DMS153 treated with DMSO at 0.1 percent for 48 hours (cell line): Measurements from ENCODE around the gene ZNF575.
"Not testable (repeated sequence)": the region's sequence is repeated elsewhere in the genome, so short reads cannot be mapped to it uniquely, and the experiment has no call there.

ENCODE experiments used
- DNase-seq: peaks from one replicate; lab custom pipeline; 2025; ENCODE audit not compliant: unreplicated experiment; lab: John Stamatoyannopoulos, UW

The ZNF575 gene

DNA sequence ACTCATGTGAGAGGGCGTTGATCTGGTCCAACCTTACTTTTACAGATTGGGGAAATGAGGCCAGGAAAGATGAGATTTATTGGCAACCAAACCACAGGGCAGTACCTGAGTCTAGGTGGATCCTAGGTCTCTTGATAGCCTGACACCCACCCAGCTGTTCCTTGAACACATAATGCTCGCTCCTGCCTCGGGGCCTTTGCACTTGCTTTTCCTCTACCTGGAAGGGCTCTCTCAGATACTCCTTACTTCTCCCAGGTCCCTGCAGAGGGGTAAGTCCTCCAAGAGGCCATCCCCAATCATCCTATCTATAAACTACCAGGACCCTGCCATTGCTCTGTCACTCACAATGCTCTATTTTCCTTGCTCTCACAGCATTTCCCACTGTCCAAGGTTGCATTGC is 7.4 kb downstream of the ZNF575 start:
- no peak for DNase-seq

DNA sequence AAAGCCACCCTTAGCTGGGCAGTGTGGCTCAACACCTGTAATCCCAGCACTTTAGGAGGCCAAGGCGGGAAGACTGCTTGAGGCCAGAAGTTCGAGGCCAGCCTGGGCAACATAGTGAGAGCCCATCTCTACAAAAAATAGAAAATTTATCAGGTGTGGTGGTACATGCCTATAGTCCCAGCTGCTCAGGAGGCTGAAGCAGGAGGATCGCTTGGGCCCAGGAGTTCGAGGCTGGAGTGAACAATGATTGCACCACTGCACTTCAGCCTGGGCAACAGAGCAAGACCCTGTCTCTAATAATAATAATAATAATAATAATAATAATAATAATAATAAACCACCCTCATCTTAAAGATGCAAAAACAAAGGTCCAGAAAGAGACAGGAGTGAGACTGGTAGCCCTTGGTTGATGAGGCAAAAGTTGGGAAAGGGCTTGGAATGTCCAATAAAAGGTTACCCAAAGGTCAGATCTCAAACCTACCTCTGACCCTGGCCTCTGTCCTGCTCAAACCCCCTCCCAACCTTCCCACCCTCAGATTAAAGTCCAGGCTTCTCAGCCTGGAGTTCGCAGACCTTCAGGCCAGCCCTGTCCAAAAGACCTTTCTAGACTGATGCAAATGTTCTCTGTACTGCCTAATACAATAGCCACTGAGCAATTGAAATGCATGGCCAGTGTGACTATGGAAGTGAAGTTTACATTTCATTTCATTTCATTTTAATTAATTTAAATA is 9.1 kb downstream of the ZNF575 start:
- no peak for DNase-seq

DNA sequence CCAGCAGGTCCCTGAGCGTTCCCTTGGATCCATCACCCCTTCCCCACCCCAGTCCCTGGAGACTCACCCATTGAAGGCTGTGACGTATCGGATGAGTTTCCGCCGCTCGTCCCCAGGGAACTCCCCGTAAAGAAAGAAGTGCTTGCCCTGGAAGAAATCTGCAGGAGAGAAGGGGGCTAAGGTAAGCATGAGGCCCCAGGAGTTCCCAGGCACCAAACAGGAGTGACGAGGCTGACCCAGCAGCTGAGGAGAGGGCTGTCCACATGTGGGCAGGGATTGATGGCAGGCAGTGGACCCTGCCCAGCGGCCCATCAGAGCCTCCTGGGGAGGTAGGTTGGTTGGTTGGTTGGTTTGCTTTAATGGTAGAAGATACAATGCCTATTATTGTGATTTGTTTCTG is 11.1 kb downstream of the ZNF575 start:
- DNase-seq, result no peak

DNA sequence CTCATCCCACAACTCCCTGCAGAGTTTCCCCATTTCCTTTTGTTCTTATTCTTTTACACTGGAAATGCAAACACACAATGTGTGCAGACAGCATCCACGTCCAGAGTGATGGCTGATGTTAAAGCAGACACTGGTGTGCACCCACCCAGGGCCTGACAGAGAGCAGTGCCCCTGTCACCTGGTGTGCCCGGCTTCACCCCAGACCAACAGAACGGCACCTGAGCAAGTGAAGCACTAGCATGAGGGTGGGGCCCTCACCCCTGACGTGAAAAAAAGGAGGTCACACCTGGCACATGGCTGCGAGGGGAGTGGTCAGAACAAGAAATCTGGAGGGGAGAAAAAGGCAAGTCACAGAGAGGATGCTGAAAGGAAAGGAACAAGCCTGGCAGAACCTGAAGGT is 12.3 kb downstream of the ZNF575 start:
- no peak for DNase-seq

DNA sequence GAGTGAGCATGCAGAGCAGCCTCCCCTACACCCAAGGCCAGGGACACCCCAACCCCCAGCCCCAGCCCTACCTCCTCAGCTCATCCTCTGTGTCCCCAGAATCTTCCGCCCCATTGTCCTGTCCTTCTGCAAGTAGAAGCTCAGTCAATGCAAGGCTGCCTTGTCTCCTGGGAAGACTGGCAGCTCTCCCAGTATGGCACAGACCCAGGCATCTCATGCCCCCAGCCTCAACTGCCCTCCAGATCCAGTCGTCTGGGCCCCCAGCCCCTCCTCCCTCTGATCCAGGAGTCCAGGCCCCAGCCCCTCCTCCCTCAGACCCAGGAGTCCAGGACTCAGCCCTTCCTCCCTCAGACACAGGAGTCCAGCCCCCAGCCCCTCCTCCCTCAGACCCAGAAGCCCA is 13.0 kb downstream of the ZNF575 start:
- no peak for DNase-seq

DNA sequence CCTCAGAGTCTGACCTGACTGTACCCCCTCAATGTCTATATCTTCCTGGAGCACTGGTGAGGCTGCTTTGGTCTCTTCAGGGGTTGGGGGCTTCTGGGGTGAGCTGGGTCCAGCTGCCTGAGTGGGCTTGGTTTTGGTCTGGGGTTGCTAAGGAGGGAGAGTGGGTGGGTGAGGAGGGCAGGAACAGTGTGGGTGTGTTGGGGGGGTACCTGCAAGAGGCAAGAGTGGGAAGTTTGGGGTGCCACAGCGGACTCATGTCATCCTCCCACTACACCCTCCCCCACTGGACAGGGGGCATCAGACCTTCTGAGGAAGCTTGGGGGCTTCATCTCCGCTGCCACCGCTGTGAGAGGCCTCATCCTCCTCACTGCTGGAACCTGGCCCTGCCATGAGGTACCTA is 13.6 kb downstream of the ZNF575 start:
- DNase-seq, result no peak

DNA sequence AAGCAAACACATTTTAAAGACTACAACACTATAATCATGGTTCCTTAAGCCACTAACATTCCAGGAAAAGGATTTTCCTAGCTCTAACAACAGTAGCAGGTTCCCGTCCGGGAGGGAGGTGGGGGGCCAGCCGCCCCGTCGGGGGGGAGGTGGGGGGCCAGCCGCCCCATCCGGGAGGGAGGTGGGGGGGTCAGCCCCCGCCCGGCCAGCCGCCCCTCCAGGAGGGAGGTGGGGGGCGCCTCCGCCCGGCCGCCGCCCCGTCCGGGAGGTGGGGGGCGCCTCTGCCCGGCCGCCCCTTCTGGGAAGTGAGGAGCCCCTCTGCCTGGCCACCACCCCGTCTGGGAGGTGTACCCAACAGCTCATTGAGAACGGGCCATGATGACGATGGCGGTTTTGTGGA is 14.9 kb downstream of the ZNF575 start:
- not testable (repeated sequence) for DNase-seq

DNA sequence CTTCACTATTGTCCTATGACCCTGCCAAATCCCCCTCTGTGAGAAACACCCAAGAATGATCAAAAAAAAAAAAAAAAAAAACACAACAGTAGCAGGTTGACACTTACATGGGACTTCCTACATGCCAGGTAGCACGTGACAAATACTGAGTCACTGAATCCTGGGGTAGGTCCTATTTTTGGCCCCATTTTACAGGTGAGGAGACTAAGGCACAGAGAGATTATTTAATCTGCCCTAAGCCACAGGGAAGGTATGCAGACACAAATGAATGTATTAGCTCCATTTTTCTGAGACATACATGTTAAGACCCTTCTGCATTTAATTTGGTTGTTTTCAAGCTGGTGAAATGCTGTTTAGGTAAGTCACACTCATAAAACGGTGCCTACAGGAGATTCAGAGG is 15.7 kb downstream of the ZNF575 start:
- DNase-seq, result no peak

DNA sequence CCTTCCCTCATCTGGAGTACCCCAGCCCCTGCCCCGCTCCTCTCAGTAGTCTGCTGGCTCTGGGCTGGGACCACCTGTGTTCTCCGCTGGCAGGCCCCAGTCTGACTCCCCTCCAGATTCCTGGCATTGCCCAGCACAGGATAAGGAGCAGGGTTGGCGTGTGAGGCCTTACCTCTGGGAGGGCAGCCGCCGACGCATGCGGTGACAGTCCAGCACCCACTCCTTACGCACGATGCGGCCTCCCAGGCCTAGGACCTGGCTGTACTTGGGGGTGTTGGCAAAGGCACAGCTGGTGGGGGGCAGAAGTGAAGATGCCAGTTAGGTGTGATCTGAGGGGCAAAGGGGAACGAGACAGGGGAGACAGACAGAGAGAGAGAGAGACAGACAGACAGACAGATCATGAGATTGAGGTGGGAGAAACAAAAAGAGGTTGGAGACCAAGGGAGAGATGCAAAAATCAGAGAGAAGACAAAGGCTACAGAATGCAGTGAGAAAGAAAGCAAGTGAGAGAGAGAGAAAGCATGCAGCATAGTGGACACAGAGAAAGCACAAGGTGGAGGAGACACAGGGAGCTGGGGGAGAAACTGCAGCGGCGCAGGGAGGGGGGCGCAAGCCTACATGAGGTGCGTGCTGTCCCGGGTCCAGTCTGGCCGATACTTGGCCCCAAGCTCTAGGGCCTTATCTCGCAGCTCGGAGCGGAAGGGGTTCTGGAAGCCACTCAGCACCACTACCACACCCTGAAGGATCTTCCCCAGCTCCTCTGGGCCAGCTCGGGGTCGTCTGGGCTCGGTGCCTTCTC is 18.6 kb downstream of the ZNF575 start:
- DNase-seq, result no peak

DNA sequence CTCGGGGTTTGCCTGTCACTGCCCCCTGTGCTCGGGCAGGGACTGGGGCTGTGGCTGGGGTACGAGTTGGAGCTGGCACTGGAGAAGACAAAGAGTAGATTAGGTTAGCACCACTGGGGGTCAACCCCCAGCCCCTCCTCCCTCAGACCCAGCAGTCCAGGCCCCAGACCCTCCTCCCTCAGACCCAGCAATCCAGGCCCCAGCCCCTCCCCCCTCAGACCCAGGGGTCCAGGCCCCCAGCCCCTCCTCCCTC is 19.1 kb downstream of the ZNF575 start:
- DNase-seq, result no peak

DNA sequence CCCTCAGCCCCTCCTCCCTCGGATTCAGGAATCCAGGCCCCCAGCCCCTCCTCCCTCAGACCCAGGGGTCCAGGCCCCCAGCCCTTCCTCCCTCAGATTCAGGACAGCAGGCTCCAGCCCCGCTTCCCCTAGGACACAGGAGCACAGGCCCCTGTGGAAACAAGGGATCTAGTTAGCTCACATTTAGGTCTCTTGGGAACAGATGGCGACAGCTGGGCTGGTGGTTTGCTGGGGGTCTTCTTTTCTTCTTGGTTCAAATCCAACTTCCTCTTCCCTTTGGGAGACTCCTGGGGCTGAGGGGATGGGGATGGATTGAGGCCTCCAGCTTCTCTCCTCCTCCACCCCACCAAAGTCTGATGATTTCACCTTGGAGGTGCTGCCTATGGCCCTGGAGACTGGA is 19.6 kb downstream of the ZNF575 start:
- DNase-seq, result no peak

DNA sequence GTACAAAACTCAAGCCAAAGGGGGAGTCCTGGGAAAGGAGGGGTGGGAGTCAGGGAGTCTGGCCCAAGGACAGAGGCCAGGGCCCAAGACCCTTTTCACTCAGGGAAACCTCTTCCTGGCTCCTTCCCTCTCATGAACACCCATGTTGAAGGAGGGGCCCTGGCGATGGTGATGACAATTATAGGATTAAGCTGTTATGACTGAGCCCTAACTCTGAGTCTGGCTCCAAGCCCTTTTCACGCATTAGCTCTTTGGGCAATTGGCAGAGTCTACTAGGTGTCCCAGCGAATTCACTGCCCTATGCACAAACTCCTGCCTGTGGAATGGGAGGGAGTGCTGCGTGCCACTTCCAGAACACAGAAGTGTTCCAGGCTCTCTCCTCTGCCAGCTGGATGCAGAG is 20.7 kb downstream of the ZNF575 start:
- no peak for DNase-seq

DNA sequence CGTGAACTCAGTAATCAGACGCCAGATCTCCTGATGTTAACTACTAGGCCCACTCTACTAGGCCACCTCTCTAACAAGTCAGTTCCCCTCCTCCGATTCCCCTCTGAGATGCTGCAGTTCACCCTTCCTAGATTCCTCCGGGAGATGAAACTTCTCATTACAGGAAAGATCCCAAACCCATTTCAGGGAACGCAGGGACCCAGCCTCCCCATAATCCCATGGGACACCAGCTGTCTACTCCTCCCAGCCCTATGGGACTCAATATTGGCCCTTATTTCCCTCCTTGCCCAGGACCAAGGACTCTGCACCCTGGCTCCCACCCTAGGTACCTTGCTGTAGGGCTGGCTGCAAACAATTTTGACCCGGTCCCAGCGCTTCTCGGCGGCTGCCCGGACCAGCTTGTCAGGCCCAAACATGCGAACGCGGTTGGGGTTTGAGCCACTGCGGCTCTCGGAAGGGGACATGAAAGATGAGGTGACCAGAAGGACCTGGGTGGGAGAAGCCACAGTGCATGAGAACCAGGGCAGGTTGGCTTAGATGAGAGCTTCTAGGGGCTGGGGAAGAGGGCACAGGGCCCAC is 21.4 kb downstream of the ZNF575 start:
- no peak for DNase-seq

DNA sequence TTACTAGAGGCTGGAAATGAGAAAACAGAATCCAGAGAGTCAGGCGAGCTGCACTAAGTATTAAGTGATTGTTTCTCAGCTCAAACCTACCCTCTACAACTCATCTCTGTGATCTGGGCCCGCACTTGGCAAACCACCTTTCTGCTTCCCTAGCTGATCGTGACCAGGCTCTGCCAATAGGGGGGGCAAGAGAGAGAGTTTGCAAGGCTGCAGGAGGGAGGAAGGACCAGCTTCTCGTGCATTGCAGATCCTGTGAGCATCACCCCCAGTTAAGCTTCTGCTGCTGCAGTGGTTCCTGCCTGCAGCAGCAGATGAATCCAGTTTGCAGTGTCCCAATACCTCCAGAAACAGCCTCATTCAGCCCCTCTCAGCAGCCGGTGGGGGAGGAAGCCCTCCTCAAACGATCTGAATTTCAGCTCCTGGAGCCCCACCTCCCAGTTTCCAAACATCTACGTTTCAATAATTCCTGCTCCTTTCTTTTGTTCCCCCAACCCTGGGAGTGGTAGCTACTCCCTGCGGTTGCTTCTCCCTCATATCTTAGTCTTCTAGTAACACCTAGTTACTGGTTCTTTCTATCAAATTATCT is 22.3 kb downstream of the ZNF575 start:
- DNase-seq, result peak; percentile 17

DNA sequence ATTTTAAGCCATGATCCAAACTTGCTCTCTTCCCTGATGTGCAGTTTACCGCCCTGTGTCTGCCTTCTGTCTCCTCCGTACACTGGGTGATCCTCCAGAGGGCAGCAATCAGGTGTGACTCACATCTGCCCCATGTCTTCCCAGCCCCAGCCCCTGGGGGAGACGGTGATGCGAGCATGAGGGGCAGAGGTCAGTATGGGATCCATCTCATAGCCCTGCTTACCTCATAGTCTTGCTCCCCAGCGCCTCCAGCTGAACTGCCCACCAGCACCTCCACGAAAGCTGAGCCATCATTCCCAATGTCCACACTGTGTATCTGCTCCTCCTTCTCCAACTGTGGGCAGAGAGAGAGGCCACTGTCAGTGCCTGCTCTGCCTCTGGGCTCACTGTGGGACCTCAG is 27.7 kb downstream of the ZNF575 start:
- DNase-seq, result no peak

DNA sequence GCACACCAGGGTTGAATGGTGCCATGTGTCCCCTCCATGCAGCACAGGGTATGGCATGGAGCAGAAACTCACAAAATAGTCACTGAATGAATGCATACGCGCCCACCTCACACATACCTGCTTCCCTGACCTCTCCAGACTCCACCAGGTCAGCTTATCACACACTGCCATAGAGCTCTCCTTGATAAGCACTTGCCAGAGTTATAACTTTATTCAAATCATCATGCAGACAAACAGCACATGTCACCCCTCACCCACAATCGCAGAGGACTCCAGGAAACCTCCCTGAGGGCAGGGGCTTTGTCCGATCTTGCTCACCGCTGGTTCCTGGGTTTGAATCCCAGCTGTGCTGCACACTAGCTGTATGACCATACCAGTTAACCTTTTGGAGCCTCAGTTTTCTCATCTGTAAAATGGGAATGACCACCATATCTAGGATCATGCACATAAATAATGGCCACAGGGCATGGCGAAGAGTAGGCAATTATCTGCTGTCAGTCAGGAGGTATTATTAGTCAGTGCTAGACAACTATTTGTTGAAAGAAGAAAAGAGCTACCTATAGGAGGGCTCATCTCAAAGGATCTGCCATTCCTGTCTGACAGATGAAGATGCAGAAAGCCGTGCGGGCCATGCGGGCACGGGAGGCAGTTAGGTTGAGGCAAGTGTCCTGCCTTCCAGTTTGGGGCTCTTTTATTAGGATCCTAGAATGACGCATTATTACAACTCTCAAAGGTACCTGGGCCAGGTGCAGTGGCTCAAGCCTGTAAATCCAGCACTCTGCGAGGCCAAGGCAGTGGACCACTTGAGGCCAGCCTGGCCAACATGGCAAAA is 28.4 kb downstream of the ZNF575 start:
- no peak for DNase-seq

DNA sequence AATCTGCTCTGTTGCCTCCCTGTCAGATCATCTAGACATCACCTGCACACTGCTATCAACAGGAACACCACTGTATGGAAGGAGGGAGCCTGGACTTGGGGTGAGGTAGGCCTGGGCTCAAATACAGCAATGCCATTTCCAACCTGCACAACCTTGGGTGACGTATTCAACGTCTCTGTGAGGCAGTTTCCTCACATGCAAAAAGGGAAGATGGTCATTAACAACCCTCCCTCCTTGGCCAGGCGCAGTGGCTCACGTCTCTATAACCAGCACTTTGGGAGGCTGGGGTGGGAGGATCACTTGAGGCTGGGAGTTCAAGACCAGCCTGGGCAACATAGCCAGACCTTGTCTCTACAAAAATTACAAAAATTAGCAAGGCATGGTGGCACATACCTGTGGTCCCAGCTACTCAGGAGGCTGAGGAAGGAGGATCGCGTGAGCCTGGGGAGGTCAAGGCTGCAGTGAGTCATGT is 29.3 kb downstream of the ZNF575 start:
- DNase-seq, result no peak

DNA sequence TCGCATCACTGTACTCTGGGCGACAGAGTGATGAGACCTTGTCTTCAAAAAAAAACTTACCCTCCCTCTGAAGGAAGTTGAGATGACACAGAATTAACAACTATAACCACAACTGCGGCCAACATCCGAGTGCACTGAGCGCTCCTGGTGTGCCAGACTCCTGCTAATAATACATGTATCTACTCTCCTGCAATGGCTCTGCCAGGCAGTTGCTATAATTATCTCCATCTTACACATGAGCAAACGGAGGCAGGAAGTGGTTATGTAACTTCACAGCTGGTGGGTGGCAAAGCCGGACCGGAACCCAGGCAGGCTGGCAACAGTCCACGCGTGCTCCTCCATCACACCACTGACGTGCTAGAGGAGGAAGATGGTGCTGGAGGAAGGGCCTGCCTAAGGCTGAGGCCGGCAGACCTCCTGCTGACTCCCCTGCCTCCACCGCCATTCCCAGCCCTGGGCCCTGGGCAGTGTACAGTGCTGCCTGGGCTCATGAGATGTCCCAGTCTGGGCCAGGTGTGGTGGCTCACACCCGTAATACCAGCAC is 29.8 kb downstream of the ZNF575 start:
- peak; percentile 48 for DNase-seq

DNA sequence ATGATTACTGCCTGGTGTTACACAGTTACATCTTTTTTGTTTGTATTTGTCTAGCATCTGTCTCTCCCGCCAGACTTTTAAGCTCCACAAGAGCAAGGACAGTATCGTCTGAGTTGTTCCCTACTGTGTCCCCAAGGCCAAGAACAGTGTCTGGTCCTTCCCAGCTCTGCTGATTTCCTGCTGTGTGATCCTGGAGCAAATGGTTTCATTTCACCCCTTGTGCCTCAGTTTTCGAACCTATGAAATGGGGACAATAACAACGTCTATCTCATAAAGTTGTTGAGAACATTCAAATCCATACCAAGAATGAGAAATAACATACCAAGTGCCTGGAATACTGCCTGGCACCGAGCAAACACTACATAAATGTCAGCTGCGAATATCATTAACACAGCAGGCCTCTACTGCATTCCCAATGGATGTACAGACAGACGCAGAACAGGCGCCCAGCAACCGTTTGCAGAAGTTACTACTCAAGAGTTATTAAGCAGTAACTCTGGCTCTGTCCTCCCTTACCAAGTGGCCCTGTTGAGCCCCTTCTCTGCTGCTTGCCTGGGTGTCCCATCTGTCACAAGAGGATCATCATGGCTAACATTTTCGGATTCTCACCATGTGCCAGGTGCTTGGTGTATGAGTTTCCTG is 30.9 kb downstream of the ZNF575 start:
- no peak for DNase-seq

DNA sequence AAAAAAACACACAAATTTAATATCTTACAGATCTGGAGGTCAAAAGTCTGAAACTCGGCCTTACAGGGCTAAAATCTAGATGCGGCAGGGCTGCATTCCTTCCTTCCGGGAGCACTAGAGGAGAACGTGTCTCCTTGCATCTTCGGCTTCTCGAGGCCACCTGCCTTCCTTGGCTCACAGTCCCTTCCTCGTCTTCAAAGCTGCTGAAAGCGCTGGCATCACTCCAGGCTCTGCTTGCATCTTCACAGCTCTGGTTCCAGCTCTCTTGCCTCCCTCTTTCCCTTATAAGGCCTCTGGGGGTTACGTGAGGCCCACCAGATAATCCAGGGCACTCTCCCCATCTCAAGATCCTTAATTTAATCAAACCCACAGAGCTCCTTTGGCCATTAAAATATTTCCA is 31.8 kb downstream of the ZNF575 start:
- DNase-seq, result no peak
